HepG2 (cell line): ENCODE results near the gene MEGF6. TPM values are rescaled to one million over a fixed set of nuclear protein-coding genes. Genes with fewer than 3 reads are reported as not detected.

Experiments
- AHR ChIP-seq: IDR thresholded peaks from 2 replicates; pipeline ENCODE4 v1.6.1; 2018; ENCODE audit warnings: missing genetic modification reagents, missing compliant biosample characterization
- ETV6 ChIP-seq: sonication (generic); formaldehyde crosslinking; conservative IDR thresholded peaks from 2 replicates; pipeline ENCODE4 v1.4.0; 2020; ENCODE audit warnings: missing genetic modification reagents
- FOXA1 ChIP-seq, 2 experiments: fragments of 450-650 bp in 1 of 2; sonication (generic) in 1 of 2; formaldehyde crosslinking in 1 of 2; IDR thresholded peaks; 2 replicates each; pipeline versions ENCODE4 v1.4.0 to v1.6.1; 2016 to 2020; ENCODE audit warnings: missing genetic modification reagents in 1 of 2
- MXI1 ChIP-seq: IDR thresholded peaks from 3 replicates; pipeline ENCODE4 v1.6.1; 2012; ENCODE audit warnings: low read depth, low read length, inconsistent platforms, borderline replicate concordance
- NFAT5 ChIP-seq: sonication (generic); formaldehyde crosslinking; IDR thresholded peaks from 2 replicates; pipeline ENCODE4 v1.4.0; 2020; ENCODE audit warnings: missing genetic modification reagents
- NONO ChIP-seq, 2 experiments: fragments of 450-650 bp in 1 of 2; sonication (generic) in 1 of 2; formaldehyde crosslinking in 1 of 2; IDR thresholded peaks in 1 of 2; conservative IDR thresholded peaks in 1 of 2; 2 replicates each; pipeline versions ENCODE4 v1.6.1 to v1.8.0; 2017 to 2022; ENCODE audit warnings: mild to moderate bottlenecking in 1 of 2, missing genetic modification reagents in 1 of 2, moderate library complexity in 1 of 2
- NR2F1 ChIP-seq, 2 experiments: fragments of 450-650 bp in 1 of 2; formaldehyde crosslinking in 1 of 2; IDR thresholded peaks; 2 replicates each; pipeline versions ENCODE4 v1.5.0 to v1.6.1; 2016 to 2020; ENCODE audit warnings: mild to moderate bottlenecking in 1 of 2, missing compliant biosample characterization in 1 of 2, missing genetic modification reagents in 1 of 2, moderate library complexity in 1 of 2
- POLR2AphosphoS2 ChIP-seq: IDR thresholded peaks from 2 replicates; pipeline ENCODE4 v1.6.1; 2011; ENCODE audit warnings: low read depth, low read length, improper control_type of control experiment
- SAP130 ChIP-seq: IDR thresholded peaks from 2 replicates; pipeline ENCODE4 v1.6.1; 2016; ENCODE audit warnings: low read depth
- TBX2 ChIP-seq: sonication (generic); formaldehyde crosslinking; IDR thresholded peaks from 2 replicates; pipeline ENCODE4 v1.5.0; 2020; ENCODE audit warnings: missing genetic modification reagents, mild to moderate bottlenecking, borderline replicate concordance
- XRCC5 ChIP-seq: fragments of 200-400 bp; formaldehyde crosslinking; optimal IDR thresholded peaks from 2 replicates; pipeline ENCODE3; 2017; ENCODE audit warnings: mild to moderate bottlenecking, low read length
- ZBTB7A ChIP-seq: sonication (generic); formaldehyde crosslinking; IDR thresholded peaks from 2 replicates; pipeline ENCODE4 v1.8.0; 2022; ENCODE audit warnings: mild to moderate bottlenecking, missing genetic modification reagents
- ZNF441 ChIP-seq: sonication (generic); formaldehyde crosslinking; IDR thresholded peaks from 2 replicates; pipeline ENCODE4 v1.7.0; 2021; ENCODE audit warnings: missing genetic modification reagents, borderline replicate concordance
- ZNF451 ChIP-seq: sonication (generic); formaldehyde crosslinking; IDR thresholded peaks from 2 replicates; pipeline ENCODE4 v1.5.0; 2020; ENCODE audit warnings: mild to moderate bottlenecking, missing genetic modification reagents
- ZNF503 ChIP-seq: sonication (generic); formaldehyde crosslinking; IDR thresholded peaks from 2 replicates; pipeline ENCODE4 v1.4.0; 2020; ENCODE audit warnings: missing genetic modification reagents
- ZNF766 ChIP-seq: sonication (generic); formaldehyde crosslinking; IDR thresholded peaks from 2 replicates; pipeline ENCODE4 v1.5.0; 2020; ENCODE audit warnings: missing genetic modification reagents, borderline replicate concordance
- ZNF772 ChIP-seq: sonication (generic); formaldehyde crosslinking; IDR thresholded peaks from 2 replicates; pipeline ENCODE4 v1.5.0; 2020; ENCODE audit warnings: mild to moderate bottlenecking, missing genetic modification reagents
- ZSCAN22 ChIP-seq: sonication (generic); formaldehyde crosslinking; IDR thresholded peaks from 2 replicates; pipeline ENCODE4 v1.4.0; 2020; ENCODE audit warnings: mild to moderate bottlenecking, missing genetic modification reagents
- polyA plus RNA-seq, 8 experiments: library from polyadenylated mRNA; depleted of rRNA in 3 of 8; stranded (reverse) in 7 of 8; unstranded in 1 of 8; fragments of >200 nt; fragmentation: Illumina TruSeq in 4 of 8; extraction: Trizol in 4 of 8; gene quantifications; 2 replicates each; pipeline versions ENCODE4 v1.2.1 to v1.2.3, GENCODE V29; 2011 to 2016; ENCODE audit warnings: low read depth in 4 of 8, missing spikeins in 1 of 8, mixed read lengths in 1 of 8; ENCODE audit not compliant: insufficient read depth in 1 of 8
- total RNA-seq, 5 experiments: library from RNA; depleted of rRNA; stranded (reverse); fragments of >200 nt; fragmentation: Illumina TruSeq; extraction: Trizol; gene quantifications; 2 replicates each; pipeline ENCODE4 v1.2.3, GENCODE V29; 2016; ENCODE audit warnings: low read depth in 1 of 5
- TF ChIP-seq, protein P1 (sequence below): sonication (generic); formaldehyde crosslinking; IDR thresholded peaks from 2 replicates; pipeline ENCODE4 v1.5.1; 2020; ENCODE audit warnings: missing genetic modification reagents, mild to moderate bottlenecking, borderline replicate concordance

The MEGF6 gene
- total and polyA plus RNA-seq, 2 of the 13 experiments (the other 11 are each of a cell fraction or from before 2014, with no cell fraction given) = 1.9 TPM

GRCh38 chr1:3456964-3457909 lies 154.1 kb downstream of the MEGF6 start (continued):
- TF ChIP-seq TBX2 (CRISPR knock-in tag) (peak; percentile 71; the same call in 1 of the 2 replicates), ZNF503 (no peak), MXI1 (peak; percentile 53; the same call in 1 of the 3 replicates), NR2F1 (CRISPR knock-in tag; IDR thresholded peaks at IDR 0.05) (peak in 1 of 2 experiments; percentile 50; a peak in 1 of 4 replicates), ZSCAN22 (CRISPR knock-in tag) (no peak), ZNF772 (CRISPR knock-in tag) (no peak), XRCC5 (peak; percentile 7), ETV6 (peak; percentile 30; the same call in 1 of the 2 replicates), POLR2AphosphoS2 (no peak), ZNF766 (CRISPR knock-in tag) (peak; percentile 30; the same call in 1 of the 2 replicates), ZNF451 (CRISPR knock-in tag) (no peak; the same call in 1 of the 2 replicates), AHR (0 out of 2 replicates have a peak, but pooled peaks have one; percentile 6), NONO (IDR thresholded peaks at IDR 0.05) (no peak), NONO (CRISPR knock-in tag; conservative IDR thresholded peaks at IDR 0.05) (peak; percentile 70; the same call in 1 of the 2 replicates), ZBTB7A (CRISPR knock-in tag) (peak; percentile 85; the same call in 1 of the 2 replicates), ZNF441 (peak; percentile 38; the same call in 1 of the 2 replicates), NFAT5 (CRISPR knock-in tag) (no peak), SAP130 (peak; percentile 77), FOXA1 (IDR thresholded peaks at IDR 0.05) (no peak), FOXA1 (CRISPR knock-in tag; IDR thresholded peaks at IDR 0.05) (no peak; the same call in 1 of the 2 replicates)
- TF ChIP-seq, protein P1, sequence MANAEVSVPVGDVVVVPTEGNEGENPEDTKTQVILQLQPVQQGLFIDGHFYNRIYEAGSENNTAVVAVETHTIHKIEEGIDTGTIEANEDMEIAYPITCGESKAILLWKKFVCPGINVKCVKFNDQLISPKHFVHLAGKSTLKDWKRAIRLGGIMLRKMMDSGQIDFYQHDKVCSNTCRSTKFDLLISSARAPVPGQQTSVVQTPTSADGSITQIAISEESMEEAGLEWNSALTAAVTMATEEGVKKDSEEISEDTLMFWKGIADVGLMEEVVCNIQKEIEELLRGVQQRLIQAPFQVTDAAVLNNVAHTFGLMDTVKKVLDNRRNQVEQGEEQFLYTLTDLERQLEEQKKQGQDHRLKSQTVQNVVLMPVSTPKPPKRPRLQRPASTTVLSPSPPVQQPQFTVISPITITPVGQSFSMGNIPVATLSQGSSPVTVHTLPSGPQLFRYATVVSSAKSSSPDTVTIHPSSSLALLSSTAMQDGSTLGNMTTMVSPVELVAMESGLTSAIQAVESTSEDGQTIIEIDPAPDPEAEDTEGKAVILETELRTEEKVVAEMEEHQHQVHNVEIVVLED = peak; percentile 56; the same call in 1 of the 2 replicates
